NCI-H1930 (cell line): Measurements from ENCODE around the gene ADAMTSL3.
"Not testable (repeated sequence)": the region's sequence is repeated elsewhere in the genome, so short reads cannot be mapped to it uniquely, and the experiment has no call there.

ENCODE experiments used
- DNase-seq, 2 experiments: peaks; one replicate each; lab custom pipeline; 2025; lab: John Stamatoyannopoulos, UW

ADAMTSL3 gene

DNA sequence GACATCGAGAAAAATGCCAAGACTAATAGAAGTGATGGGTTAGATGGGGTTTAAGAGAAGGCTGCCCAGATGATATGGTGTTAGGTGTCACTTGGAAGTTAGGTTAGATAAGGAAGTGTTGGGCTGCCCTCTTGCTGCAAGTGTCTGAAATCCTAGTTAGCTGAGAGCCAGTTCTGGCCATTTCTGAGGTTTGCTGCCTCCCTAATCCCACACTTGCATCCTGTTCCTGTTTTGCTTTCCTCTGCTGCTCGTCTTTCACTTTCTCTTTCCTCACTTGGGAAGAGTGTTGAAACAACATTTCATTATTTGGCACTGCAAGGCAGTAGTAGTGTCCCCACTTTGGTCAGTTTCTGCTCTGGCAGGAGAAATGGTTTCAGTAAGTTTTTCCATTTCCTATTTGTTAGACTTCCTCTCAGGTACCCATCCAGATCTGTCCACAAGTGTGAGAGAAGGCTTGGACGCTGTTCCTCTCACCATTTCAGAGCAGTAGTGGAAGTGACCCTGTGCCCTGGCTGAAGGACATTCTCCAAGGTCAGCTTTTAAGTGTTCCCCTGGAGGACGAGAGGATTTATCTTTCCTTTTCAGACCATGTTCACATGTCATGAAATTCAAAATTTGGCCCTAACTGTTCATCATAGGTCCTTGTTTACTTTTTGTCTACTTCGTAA lies 93.3 kb downstream of the ADAMTSL3 start:
- no peak for DNase-seq

DNA sequence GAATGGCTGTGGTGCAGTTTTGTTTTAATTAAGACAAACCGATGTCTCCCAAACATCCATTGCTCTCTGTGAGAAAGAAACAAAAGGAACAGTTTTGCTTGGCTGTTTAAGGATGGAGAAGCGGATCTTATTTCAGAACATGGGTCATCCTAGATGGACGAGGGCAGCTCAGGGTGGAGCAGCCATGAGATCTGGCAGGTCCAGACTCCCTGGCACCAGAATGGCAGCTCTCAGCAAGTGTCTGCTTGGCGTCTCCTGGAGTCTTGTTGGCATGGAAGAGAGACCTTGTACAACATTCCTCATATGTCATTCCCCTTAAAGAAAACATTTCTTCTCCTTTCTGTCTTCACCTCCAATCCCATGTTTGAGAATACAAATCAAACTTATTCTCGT lies 93.8 kb downstream of the ADAMTSL3 start:
- no peak for DNase-seq

DNA sequence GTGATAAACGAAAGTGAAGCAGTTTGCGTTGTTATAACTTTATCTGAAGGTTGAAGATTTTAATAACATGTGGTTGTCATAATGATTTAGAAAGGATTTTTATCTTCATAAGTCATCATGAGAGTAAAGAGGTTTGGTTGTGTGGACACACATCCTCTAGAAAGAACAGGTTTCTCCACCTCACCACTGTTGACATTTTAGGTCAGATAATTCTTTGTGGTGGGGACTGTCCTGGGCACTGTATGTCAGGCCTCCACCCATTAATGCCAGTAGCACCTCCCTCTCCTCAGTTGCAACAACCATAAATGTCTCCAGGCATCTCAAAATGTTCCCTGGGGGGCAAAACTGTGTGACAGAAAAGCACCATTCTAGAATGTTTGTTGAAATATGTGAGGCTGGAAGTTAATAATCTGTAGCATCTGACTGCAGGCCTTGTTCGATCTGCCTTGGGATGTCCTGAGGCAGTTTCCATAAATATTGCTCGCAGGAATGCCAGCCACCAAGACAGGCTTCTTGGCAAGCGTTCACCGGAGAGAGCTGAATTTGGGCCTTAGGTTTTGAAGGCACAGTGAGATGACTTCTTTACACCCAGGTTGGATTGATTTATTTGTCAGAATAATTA lies 100.1 kb downstream of the ADAMTSL3 start:
- DNase-seq: no peak

DNA sequence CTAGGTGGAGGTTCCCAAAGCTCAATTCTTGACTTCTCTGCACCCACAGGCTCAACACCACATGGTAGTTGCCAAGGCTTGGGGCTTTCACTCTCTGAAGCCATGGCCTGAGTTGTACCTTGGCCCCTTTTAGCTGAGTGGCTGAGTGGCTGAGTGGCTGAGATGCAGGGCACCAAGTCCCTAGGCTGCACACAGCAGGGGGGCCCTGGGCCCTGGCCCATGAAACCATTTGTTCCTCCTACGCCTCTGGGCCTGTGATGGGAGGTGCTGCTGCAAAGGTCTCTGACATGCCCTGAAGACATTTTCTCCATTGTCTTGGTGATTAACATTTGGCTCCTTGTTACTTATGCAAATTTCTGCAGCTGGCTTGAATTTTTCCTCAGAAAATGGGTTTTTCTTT lies 103.4 kb downstream of the ADAMTSL3 start:
- DNase-seq: not testable (repeated sequence)

DNA sequence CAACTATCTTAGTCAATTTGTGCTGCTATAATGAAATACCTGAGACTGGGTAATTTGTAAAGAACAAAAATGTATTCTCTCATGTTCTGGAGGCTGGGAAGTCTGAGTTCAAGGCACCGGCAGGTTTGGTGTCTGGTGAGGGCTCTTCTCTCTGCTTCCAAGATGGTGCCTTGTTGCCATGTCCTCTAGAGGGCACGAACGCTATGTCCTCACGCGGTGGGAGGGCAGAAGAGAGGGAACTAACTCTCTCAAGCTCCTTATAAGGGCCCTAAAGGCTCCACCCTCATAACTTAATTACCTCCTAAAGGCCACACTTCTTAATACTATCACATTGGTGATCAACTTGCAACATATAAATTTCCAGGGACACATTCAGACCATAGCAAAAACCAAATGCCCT lies 108.4 kb downstream of the ADAMTSL3 start:
- no peak for DNase-seq

DNA sequence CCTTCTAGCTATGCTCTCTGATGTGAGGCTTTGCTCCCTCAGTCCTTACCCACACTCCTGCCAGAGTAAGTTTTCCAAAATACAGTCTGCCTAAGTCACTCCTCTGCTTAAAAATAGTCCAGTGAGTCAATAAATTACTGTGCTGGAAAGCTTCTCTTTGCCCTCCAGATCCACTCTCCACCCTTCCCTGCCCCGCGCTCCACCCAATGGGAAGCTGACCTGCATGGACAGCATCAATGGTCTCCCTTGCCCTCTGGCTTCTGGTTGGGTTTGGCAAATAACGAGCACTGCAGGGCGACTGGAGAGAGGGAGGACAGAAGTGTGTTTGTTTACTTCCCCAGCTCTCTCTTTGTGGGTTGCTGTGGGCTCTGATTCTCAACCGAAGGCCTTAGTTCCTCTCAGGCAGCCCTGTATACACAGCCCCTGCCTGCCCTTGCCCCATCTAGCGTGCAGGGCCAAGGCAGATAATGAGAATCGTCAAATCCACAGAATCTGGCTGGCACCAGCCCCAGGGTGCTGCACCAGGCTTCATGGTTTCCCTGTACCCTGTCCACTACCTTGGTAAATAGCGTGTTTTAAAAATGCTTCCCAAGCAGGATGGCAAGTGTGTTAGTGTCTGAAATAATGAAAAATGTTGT lies 110.4 kb downstream of the ADAMTSL3 start:
- no peak for DNase-seq

DNA sequence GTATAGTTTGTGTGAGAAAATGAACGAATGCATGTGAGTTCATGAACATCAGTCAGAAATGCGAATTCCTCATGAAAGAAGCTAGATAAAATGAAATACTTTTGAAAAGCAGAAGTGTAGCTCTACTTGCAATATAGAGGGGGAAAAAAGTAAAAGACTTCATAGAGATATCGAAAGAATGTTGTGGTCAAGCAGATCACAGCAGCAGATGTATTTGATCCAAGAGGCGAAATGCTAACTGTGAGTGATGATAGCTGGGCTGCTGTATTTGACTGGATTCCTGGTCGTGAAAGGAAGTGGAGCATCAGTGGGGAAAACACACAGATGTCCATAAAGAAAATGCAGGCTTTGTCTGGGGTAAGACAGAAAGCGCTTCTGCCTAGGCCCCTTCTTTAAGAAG lies 112.4 kb downstream of the ADAMTSL3 start:
- DNase-seq: no peak

DNA sequence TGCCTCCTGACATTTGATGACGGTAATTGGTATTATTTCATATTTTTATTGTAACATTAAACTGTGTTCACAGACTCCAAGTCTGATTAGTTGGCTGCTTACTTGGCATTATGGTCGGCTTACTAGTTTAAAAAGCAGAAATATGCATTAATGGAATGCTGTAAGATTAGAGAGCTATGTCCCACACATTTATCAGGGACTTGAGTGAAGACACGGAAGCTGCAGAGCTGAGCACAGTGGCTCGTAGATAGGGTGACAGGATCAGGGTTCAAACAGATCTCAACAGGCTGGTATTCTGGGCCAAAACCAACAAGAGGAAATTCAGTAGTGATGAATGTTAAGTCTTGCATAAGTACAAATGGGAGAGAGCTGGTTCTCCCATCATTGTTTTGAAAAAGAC lies 113.8 kb downstream of the ADAMTSL3 start:
- no peak for DNase-seq

DNA sequence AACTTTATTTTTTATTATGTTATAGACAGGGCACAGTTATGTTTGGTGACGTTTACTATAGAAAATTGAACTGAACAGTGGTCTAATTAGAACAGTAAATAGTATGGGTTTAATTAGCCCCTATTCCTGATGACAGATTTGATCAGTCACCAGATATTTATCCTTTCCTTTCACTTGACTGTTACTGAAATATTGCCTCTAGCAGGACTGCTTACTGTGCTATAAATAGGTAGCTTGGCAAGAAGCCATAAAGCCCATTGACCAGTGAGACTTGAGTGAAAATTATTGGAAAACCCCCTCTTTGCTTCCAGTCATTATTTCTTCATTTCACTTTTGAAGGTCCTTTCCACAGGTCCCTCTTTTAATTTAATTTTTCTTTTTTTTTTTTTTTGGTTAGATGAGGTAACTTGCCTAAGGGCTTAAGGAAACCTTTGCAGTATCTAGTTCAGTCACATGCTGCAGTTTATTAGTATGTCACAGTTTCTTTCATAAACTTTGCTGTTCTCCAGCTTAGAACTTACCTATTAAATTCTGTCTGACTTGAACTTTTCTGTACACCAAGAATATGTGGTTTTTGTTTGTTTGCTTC lies 115.6 kb downstream of the ADAMTSL3 start:
- DNase-seq: no peak

DNA sequence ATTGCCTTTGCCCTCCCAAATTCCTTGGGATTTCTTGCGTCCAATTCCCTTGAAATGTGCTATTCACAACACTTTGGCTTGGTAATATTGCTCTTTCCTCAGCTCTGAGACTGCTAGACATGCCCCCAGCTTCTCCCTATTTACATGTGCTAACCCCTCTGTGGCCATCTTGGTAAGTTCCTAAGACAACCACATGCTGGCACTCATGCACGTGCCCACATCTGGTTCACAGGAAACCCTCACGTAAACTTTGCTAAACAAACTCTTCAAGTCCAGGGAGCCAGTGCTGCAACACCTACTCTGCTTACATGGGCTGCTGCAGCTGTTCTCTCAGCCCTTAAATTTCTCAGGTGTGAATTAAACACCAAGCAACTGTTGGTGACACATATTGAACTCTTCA lies 121.8 kb downstream of the ADAMTSL3 start:
- no peak for DNase-seq

DNA sequence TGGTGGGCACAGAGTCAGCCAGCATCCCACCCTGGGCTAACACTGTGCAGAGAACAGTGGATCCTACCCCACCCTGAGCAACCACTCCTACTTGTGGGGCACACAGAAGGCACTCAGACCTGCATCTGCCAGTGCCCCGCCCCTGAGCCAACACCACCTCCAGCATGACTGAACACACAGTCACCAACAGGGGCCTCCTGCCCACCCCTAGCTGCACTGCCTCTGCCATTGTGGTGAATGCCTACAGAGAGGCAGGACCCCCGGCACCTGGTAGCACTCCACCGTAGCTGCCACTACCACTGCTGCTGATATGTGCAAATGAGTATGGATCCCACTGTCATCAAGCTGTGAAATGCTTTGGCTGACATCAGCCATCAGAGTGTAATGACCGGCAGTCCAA lies 123.1 kb downstream of the ADAMTSL3 start:
- DNase-seq: no peak

DNA sequence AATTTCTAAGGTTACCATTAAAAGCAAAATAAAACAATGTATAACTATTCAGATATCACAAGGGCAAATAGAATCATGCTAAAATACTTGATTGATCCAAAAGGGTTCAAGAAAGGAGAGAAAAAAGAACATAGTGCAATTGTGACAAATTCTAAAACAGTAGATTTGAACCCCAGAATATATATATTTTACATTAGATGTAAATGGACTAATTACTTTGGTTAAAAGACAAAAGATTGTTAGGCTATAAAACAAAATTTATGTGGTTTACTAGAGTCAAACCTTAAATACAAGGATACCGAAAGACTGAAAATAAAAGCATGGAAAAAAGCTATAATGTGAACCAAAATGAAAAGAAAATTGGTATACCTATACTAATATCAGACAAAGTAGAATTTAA lies 129.3 kb downstream of the ADAMTSL3 start:
- DNase-seq: no peak

DNA sequence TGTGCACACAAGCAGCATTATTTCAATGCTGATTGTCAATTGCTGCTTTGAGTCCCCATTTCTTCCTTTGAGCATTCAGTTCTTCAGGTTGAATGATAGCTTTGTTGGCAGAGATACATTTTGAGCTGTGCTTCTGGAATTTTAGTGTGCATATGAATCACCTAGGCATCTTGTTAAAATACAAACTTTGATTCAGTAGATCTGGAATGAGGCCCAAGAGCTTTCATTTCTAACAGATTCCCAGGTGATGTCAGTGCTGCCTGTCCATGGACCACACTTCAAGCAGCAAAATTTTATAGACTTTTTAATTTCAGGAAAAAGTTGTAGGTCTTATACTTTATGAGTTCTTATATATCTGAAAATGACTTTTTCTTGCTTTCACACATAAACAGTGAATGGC lies 131.1 kb downstream of the ADAMTSL3 start:
- DNase-seq: no peak

DNA sequence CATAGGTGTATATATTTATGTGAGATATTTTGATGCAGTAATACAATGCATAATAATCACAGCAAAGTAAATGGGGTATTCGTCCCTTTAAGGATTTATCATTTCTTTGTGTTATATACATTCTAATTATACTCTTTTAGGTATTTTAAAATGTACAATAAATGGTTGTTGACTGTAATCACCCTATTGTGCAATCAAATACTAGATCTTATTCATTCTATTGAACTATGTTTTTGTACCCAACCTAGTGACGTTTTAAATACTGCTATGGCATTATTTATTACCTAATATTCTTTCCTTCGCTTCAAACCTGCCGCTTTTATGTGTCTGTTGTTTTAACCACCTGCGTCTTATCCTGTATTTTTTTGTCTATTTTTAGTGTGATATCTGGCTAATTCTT lies 132.4 kb downstream of the ADAMTSL3 start:
- DNase-seq: no peak

DNA sequence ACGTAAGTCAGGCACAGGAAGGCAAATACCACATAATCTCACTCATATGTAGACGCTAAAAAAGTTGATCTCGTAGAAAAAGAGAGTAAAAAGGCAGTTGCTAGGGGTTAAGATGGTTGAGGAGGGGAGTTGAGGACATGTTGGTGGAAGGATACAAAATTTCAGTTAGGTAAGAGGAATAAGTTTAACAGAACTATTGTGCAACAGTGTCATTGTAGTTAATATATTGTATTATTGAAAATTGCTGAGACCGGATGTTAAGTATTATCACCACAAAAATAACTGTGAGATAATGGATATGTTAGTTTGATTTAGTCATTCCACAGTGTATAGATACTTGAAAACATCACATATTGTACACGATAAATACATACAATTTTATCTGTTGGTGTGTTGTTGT lies 139.1 kb downstream of the ADAMTSL3 start:
- DNase-seq: no peak

DNA sequence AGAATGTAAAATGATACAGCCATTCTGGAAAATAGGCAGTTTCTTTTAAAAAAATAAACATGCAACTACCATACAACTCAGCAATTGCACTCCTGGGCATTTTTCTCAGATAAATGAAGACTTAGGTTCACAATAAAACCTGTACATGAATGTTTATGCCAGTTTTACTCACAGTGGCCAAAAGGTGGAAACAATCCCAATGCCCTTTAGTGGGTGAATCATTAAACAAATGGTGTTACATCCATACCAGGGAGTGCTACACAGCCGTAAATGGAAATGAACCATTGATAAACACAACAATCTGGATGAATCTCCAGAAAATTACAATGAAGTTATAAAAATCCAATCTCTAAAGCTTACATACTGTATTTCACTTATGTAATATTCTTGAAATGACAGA lies 140.3 kb downstream of the ADAMTSL3 start:
- no peak for DNase-seq

DNA sequence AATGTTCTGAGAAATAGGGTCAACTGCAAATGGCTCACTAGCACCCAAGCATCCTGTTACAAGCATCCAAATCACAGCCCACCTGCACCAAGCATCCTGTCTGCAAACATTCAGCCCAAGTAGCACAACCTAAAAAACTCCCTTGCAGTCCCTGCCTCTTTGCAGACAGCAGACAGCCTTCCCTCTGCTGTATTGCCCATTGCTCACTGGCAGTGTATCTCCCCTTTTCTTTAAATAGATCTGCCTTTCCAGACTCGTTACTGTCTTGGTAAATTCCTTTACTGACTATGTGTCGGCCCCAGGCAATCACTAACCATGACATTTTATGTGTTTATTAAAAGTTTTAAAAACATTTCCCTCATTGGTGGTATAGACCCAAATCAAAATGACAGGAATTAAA lies 155.4 kb downstream of the ADAMTSL3 start:
- DNase-seq: no peak

DNA sequence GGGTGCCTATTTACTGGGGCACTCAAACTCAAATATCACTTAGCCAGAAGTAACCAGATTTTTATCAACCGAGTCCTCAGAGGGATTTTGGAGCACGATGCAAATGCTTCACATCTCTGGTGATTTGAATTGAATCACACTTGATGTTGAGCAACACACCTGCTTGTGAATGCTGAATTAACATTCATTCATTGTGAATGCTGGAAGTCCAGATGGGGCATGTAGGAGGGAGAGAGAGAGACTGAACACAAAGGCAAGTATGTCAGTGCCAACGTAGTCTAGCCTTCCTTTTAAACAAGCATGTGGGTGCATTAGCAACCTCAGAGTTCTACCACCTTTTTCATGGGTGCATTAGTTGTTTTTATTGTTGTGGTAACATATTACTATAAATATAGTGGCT lies 156.2 kb downstream of the ADAMTSL3 start:
- no peak for DNase-seq

DNA sequence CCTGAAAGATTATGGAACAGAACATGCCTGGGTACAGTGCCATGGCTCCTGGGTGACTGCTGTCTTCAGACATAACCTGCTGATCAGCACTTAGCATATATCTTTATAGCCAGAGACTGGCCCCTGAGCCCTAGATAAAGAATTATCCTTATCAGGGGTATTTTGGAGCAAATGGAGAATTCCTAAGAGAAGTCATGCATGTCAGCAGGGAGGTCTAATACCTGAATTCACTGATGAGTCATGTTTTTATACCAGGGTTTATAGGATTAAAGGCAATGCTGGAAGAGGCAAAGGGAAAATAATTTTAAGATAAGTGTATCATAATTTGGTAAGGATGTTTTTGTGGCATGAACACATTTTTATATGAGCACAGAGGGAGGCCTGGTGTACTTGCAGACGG lies 159.8 kb downstream of the ADAMTSL3 start:
- DNase-seq: no peak

DNA sequence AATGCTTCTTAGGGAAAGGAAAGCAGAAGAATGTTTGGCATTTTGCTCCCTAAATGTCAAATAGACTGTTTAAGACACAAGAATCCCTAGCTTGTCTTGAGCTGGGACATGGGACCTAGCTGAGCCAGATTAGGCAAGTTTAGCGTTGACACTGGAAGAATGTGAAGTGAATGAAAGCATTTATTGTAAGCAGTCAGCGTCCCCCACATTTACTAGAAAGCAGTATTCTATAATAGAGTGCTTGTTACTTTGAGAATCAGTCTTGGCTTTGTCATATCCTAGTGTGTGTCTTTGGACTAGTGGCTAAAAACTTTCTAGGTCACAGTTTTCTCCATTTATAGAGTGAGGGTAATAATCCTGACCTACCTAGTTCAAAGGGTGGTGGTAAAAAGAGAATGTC lies 161.6 kb downstream of the ADAMTSL3 start:
- no peak for DNase-seq

DNA sequence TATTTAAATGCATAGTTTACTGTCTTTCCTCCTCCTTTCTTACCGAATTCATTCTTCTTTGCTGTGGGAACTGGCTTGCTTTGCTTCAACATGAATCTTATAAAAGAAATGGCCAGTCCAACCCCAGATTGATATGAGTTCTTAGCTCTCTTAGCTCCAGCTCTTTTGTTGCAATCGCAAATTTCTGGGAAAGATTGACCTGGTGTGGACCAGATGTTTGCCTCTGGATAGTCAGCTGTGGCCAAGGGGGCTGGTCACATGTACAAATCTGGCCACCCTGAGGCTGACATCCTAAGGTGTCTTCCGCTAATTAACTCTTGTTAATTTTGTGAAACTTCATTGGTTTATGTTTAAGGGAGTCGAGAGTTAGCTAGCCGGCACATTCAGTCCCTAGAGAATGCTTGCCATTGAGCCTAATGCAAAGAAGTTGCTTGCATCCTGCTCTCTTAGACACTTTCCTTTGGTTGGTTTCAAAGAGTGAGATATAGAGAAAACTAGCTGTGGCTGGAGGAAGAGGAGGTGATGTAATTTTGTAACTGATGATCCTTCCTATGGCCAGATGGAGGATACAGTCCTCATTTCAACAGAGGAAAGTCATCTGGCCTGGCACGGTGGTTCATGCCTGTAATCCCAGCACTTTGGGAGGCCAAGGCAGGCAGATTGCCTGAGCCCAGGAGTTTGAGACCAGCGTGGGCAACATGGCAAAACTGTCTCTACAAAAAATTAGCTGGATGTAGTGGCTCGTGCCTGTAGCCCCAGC lies 162.4 kb downstream of the ADAMTSL3 start:
- no peak for DNase-seq

DNA sequence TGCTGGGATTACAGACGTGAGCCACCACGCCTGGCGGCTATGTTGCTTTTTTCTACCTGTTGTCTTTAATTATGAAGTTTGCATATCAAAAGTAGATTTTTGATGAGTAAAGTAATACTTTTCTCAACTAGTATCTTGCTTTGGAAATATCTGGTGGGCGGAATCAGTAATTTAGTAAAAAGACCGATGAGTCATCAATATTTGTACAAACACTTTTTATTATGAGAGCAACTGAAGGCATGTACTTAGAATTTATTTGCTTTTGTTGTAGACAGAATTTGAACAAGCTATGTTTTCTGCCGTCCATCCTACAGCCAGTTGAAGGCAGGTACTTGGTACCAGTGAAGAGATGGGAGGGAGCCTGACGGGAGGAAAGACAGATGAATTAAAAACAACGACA lies 164.7 kb downstream of the ADAMTSL3 start:
- DNase-seq: no peak

DNA sequence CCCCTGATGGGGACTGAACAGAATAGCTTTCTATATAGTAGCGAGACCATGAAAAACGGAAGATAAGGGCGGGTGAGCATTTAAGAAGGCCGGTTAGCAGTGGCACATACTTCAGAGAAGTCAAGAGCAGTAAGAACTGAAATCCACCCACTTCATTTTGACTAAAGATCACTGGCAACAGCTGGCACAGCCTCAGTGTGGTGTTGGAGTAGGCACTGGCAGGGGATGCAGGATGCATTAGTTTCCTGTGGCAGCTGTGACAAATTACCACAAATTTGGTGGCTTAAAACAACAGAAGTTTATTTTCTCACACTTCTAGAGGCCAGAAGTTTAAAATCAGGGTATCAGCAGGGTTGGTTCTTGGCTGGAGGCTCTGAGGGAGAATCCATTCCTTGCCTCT lies 176.5 kb downstream of the ADAMTSL3 start:
- DNase-seq: no peak
